ENCODE results near the gene RC3H2.

DNA sequence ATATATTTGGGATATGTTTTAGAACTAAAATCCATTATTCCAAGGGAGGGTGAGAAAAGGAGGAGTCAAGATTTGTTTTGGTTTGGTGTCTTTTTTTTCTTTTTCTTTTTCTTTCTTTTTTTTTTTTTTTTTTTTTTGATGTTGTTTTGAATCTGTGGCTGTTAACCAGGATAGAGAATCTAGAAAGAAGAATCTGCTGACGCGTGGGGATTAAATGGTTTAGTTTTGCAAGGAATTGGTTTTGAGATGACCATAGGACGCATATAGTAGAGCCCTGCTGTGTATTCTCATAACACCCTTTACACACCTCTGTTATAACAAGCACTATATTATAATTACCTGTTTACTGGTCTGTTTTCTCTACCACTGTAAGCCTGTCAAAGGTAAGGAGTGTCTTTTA, 45.1 kb upstream of the RC3H2 start:
- TF ChIP-seq, protein P1, sequence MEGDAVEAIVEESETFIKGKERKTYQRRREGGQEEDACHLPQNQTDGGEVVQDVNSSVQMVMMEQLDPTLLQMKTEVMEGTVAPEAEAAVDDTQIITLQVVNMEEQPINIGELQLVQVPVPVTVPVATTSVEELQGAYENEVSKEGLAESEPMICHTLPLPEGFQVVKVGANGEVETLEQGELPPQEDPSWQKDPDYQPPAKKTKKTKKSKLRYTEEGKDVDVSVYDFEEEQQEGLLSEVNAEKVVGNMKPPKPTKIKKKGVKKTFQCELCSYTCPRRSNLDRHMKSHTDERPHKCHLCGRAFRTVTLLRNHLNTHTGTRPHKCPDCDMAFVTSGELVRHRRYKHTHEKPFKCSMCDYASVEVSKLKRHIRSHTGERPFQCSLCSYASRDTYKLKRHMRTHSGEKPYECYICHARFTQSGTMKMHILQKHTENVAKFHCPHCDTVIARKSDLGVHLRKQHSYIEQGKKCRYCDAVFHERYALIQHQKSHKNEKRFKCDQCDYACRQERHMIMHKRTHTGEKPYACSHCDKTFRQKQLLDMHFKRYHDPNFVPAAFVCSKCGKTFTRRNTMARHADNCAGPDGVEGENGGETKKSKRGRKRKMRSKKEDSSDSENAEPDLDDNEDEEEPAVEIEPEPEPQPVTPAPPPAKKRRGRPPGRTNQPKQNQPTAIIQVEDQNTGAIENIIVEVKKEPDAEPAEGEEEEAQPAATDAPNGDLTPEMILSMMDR (IDR thresholded peaks at IDR 0.05), result no peak
- no peak for TF ChIP-seq POLR2A (IDR thresholded peaks at IDR 0.05)

All from uterus (tissue), 2 donors.